ENCODE results near the gene PDE1A.
A peak's percentile ranks its signal among the peaks of the same experiment; 100 is the strongest.

PDE1A gene

GRCh38 chr2:182261860-182262387 is 164.9 kb downstream of the PDE1A start:
- no peak for DNase-seq

- DNase-seq: no peak
These were observed 167.1 kb downstream of the PDE1A start for GRCh38 chr2:182259629-182260150.

- DNase-seq: no peak
These were observed 174.3 kb downstream of the PDE1A start for GRCh38 chr2:182252534-182252933.

- no peak for DNase-seq
These were observed 177.9 kb downstream of the PDE1A start for GRCh38 chr2:182248898-182249297.

- DNase-seq: no peak
These were observed 178.5 kb downstream of the PDE1A start for GRCh38 chr2:182248362-182248761.

- no peak for DNase-seq
These were observed 179.0 kb downstream of the PDE1A start for GRCh38 chr2:182247831-182248230.

GRCh38 chr2:182245963-182246362 is 180.9 kb downstream of the PDE1A start:
- no peak for DNase-seq

GRCh38 chr2:182242609-182243008 is 184.2 kb downstream of the PDE1A start:
- no peak for DNase-seq

- no peak for DNase-seq
These were observed 184.9 kb downstream of the PDE1A start for GRCh38 chr2:182241936-182242335.

- peak; percentile 5 for DNase-seq
These were observed 185.9 kb downstream of the PDE1A start for GRCh38 chr2:182240862-182241371.

GRCh38 chr2:182230561-182230960 is 196.3 kb downstream of the PDE1A start:
- no peak for DNase-seq

- no peak for DNase-seq
These were observed 197.5 kb downstream of the PDE1A start for GRCh38 chr2:182229297-182229696.

- DNase-seq: no peak
These were observed 198.1 kb downstream of the PDE1A start for GRCh38 chr2:182228741-182229140.

- no peak for DNase-seq
These were observed 198.8 kb downstream of the PDE1A start for GRCh38 chr2:182228073-182228473.

- no peak for DNase-seq
These were observed 200.0 kb downstream of the PDE1A start for GRCh38 chr2:182226807-182227206.

- no peak for DNase-seq
These were observed 202.2 kb downstream of the PDE1A start for GRCh38 chr2:182224669-182225068.

- DNase-seq: no peak
These were observed 205.8 kb downstream of the PDE1A start for GRCh38 chr2:182220998-182221397.

GRCh38 chr2:182220335-182220734 is 206.5 kb downstream of the PDE1A start:
- DNase-seq: no peak

GRCh38 chr2:182210669-182211068 is 216.2 kb downstream of the PDE1A start:
- no peak for DNase-seq

GRCh38 chr2:182208421-182208820 is 218.4 kb downstream of the PDE1A start:
- DNase-seq: no peak

- DNase-seq: no peak
These were observed 219.6 kb downstream of the PDE1A start for GRCh38 chr2:182207049-182207746.

- DNase-seq: no peak
These were observed 229.3 kb downstream of the PDE1A start for GRCh38 chr2:182197529-182197928.

- no peak for DNase-seq
These were observed 233.5 kb downstream of the PDE1A start for GRCh38 chr2:182193291-182193690.

GRCh38 chr2:182191061-182191460 is 235.8 kb downstream of the PDE1A start:
- DNase-seq: no peak

GRCh38 chr2:182187130-182187529 is 239.7 kb downstream of the PDE1A start:
- DNase-seq: no peak
